Endothelial cell of umbilical vein (primary cell): Measurements from ENCODE around the gene DLGAP1. TPM values are rescaled to one million over a fixed set of nuclear protein-coding genes. Genes with fewer than 3 reads are reported as not detected.

ENCODE experiments used
- BruUV-seq: library from RNA; stranded (reverse); fragments of 400-500 nt; replicated peaks from 2 replicates; lab custom pipeline; 2021; lab: Mats Ljungman, UMichigan
- CTCF ChIA-PET: fragments of 300-600, 350-600 bp; sonication (Branson Sonifier 250); formaldehyde crosslinking; loops from one replicate; lab custom pipeline; 2021; ENCODE audit warnings: antibody characterized with exemption, inconsistent platforms; lab: Charles Lee
- POLR2A ChIA-PET: fragments of 300-600, 350-600 bp; sonication (Branson Sonifier 250); formaldehyde crosslinking; loops from one replicate; lab custom pipeline; 2021; ENCODE audit warnings: antibody characterized with exemption, inconsistent platforms; lab: Charles Lee
- DNase-seq: peaks from one replicate; pipeline ENCODE4 v3.0.0-alpha.2; 2011; ENCODE audit warnings: low read depth, low spot score
- FAIRE-seq: peaks from 2 replicates; lab custom pipeline; 2011; peaks lifted over from hg19 to GRCh38; lab: Jason Lieb, UNC
- H2AFZ ChIP-seq: 2 replicates; pipeline ENCODE4 v1.6.0; 2012; ENCODE audit warnings: low read depth, low read length, control low read depth, inconsistent platforms
- H3K27ac ChIP-seq: 2 replicates; pipeline ENCODE4 v1.5.1; 2011; ENCODE audit warnings: low read depth, mild to moderate bottlenecking, control low read depth, low read length, moderate library complexity; ENCODE audit not compliant: insufficient read depth
- H3K27me3 ChIP-seq, 2 experiments: 2 replicates each; pipeline versions ENCODE4 v1.6.0 to v1.6.1; 2011; ENCODE audit warnings: low read length in 2 of 2, mixed read lengths in 1 of 2; ENCODE audit not compliant: control insufficient read depth in 2 of 2, insufficient read depth in 2 of 2
- H3K36me3 ChIP-seq, 2 experiments: 2 replicates in 1 of 2; 3 replicates in 1 of 2; pipeline ENCODE4 v1.5.1; 2011; ENCODE audit warnings: low read length in 2 of 2, mild to moderate bottlenecking in 1 of 2, moderate library complexity in 1 of 2; ENCODE audit not compliant: control insufficient read depth in 2 of 2, insufficient read depth in 2 of 2; ENCODE audit errors: extremely low read depth in 1 of 2
- H3K4me1 ChIP-seq: 3 replicates; pipeline ENCODE4 v1.5.1; 2011; ENCODE audit warnings: mild to moderate bottlenecking, low read length; ENCODE audit not compliant: control insufficient read depth, insufficient read depth; ENCODE audit errors: extremely low read depth
- H3K4me2 ChIP-seq: 2 replicates; pipeline ENCODE4 v1.6.1; 2011; ENCODE audit warnings: low read length, control low read depth, mixed read lengths; ENCODE audit not compliant: insufficient read depth
- H3K4me3 ChIP-seq, 3 experiments: fragments of 200-600 bp in 1 of 3; sonication (generic), shearing (Covaris generic) in 1 of 3; replicated peaks in 1 of 3; 2 replicates each; pipeline ENCODE4 v1.5.1; 2011 to 2016; ENCODE audit warnings: control low read depth in 3 of 3, low read length in 3 of 3, mild to moderate bottlenecking in 2 of 3, inconsistent platforms in 1 of 3, low read depth in 1 of 3, moderate library complexity in 1 of 3; ENCODE audit not compliant: insufficient read depth in 1 of 3
- H3K79me2 ChIP-seq: 2 replicates; pipeline ENCODE4 v1.6.0; 2012; ENCODE audit warnings: low read length, inconsistent platforms; ENCODE audit not compliant: control insufficient read depth, insufficient read depth
- H3K9ac ChIP-seq: replicated peaks from 2 replicates; pipeline ENCODE3; 2011; ENCODE audit warnings: low read length, control low read depth; ENCODE audit not compliant: insufficient read depth; ENCODE audit errors: extremely low read depth
- H3K9me1 ChIP-seq: replicated peaks from 3 replicates; pipeline ENCODE4 v1.6.0; 2011; ENCODE audit warnings: mild to moderate bottlenecking, low read length; ENCODE audit not compliant: control insufficient read depth, insufficient read depth; ENCODE audit errors: extremely low read depth
- H3K9me3 ChIP-seq: replicated peaks from 2 replicates; pipeline ENCODE4 v1.5.1; 2012; ENCODE audit warnings: low read length, inconsistent platforms; ENCODE audit not compliant: control insufficient read depth, insufficient read depth
- H4K20me1 ChIP-seq: replicated peaks from 2 replicates; pipeline ENCODE3; 2011; ENCODE audit warnings: mild to moderate bottlenecking, low read length; ENCODE audit not compliant: control insufficient read depth, insufficient read depth; ENCODE audit errors: extremely low read depth
- CTCF ChIP-seq, 2 donors: IDR thresholded peaks; 1 replicate in 1 of 2; 2 replicates in 1 of 2; pipeline ENCODE4 v1.5.1; 2011; ENCODE audit warnings: low read length in 2 of 2, mild to moderate bottlenecking in 2 of 2, moderate library complexity in 2 of 2, control low read depth in 1 of 2, inconsistent platforms in 1 of 2, low read depth in 1 of 2; ENCODE audit not compliant: insufficient read depth in 1 of 2; ENCODE audit errors: extremely low read depth in 1 of 2
- EZH2 ChIP-seq: IDR thresholded peaks from 2 replicates; pipeline ENCODE4 v1.6.1; 2012; ENCODE audit warnings: borderline replicate concordance, low read depth, mild to moderate bottlenecking, moderate library complexity, low read length, inconsistent platforms; ENCODE audit not compliant: severe bottlenecking
- FOS ChIP-seq: IDR thresholded peaks from 2 replicates; pipeline ENCODE4 v1.6.1; 2011; ENCODE audit warnings: mild to moderate bottlenecking, low read length, moderate library complexity, borderline replicate concordance; ENCODE audit not compliant: insufficient read depth
- GATA2 ChIP-seq: IDR thresholded peaks from 2 replicates; pipeline ENCODE4 v1.7.0; 2011; ENCODE audit warnings: low read depth, mild to moderate bottlenecking, moderate library complexity, mixed read lengths, low read length; ENCODE audit not compliant: insufficient read length, insufficient read depth
- JUN ChIP-seq: IDR thresholded peaks from 2 replicates; pipeline ENCODE4 v1.6.1; 2011; ENCODE audit warnings: borderline replicate concordance, low read depth; ENCODE audit not compliant: insufficient read length, insufficient read depth
- MAX ChIP-seq: IDR thresholded peaks from 2 replicates; pipeline ENCODE4 v1.6.1; 2011; ENCODE audit not compliant: insufficient read depth, insufficient read length
- MYC ChIP-seq: IDR thresholded peaks from one replicate; pipeline ENCODE4 v1.6.1; 2011; ENCODE audit warnings: mild to moderate bottlenecking, low read depth, low read length
- POLR2A ChIP-seq: IDR thresholded peaks from 2 replicates; pipeline ENCODE4 v1.6.1; 2012; ENCODE audit warnings: low read depth, mild to moderate bottlenecking, control low read depth, low read length
- POLR2AphosphoS5 ChIP-seq: IDR thresholded peaks from 2 replicates; pipeline ENCODE4 v1.6.1; 2012; ENCODE audit warnings: low read depth, mild to moderate bottlenecking, control low read depth, low read length, moderate library complexity; ENCODE audit not compliant: insufficient read depth
- dilution Hi-C: fragments of 300-500 bp; cut with MboI; formaldehyde crosslinking; loops from one replicate; pipeline ENCODE4 v1.15.0; 2019; ENCODE audit warnings: low sequenced_read_pairs; ENCODE audit not compliant: extremely low pct_ligation_motif_present
- intact Hi-C: fragments of 100-400 bp; cut with micrococcal nuclease; formaldehyde crosslinking; loops from one replicate; pipeline ENCODE4 v1.10.0; 2022
- polyA plus RNA-seq, 4 experiments: library from polyadenylated mRNA; depleted of rRNA in 3 of 4; stranded (reverse) in 3 of 4; unstranded in 1 of 4; fragments of >200 nt; gene quantifications; 2 replicates each; pipeline versions ENCODE4 v1.2.1 to v1.2.3, GENCODE V29; 2011 to 2012; ENCODE audit warnings: missing spikeins in 1 of 4
- total RNA-seq: library from RNA; stranded (reverse); gene quantifications from 2 replicates; pipeline ENCODE4 v1.2.3, GENCODE V29; 2021

Gene DLGAP1
- total and polyA plus RNA-seq, 2 donors (not counting 3 experiments of a cell fraction or from before 2014, with no cell fraction given) = 0.04 TPM; not detected in 1

- ChIA-PET CTCF (interaction anchor here (0.9 to 2.9 kb wide), 5 partner anchors 9 to 77 kb away, joined by 3 to 9 read pairs (median 4); no protein-coding TSS in a partner anchor), POLR2A (interaction anchor here (0.7 kb wide), 1 partner anchor 132 kb away, joined by 11 read pairs; no protein-coding TSS in a partner anchor)
- Histone ChIP-seq H2AFZ (no peak overlapping the region), H3K36me3 (no peaks in the 10 kb centered on the region), H4K20me1 (no peaks in the 10 kb centered on the region), H3K4me1 (peaks cover 20% of the 10 kb centered on the region), H3K9me3 (no peaks in the 10 kb centered on the region), H3K79me2 (no peaks in the 10 kb centered on the region), H3K4me2 (no peak overlapping the region), H3K9me1 (no peaks in the 10 kb centered on the region), H3K27me3 (no peaks in the 10 kb centered on the region), H3K4me3 (no peak overlapping the region), H3K27ac (no peak overlapping the region), H3K9ac (no peak overlapping the region)
- TF ChIP-seq MAX (no peak), EZH2 (no peak), JUN (no peak), GATA2 (no peak), MYC (no peak), POLR2AphosphoS5 (no peak), FOS (no peak), POLR2A (no peak), CTCF (IDR thresholded peaks at IDR 0.05; ENCODE audit: extremely low read depth in 1 of 2, insufficient read depth in 1 of 2, low read depth in 1 of 2, low read length in 2 of 2) (no peak)
- BruUV-seq = no TSS peak
- intact Hi-C loops = no loop called here
- no peak for DNase-seq
- dilution Hi-C loops = no loop called here
- no peak for FAIRE-seq
These were observed 793.1 kb downstream of the DLGAP1 start for GRCh38 chr18:3661989-3662388.
